ENCODE measurements around the gene MRPS18C. TPM values are rescaled to one million over a fixed set of nuclear protein-coding genes. Genes with fewer than 3 reads are reported as not detected.

MRPS18C gene
- total RNA-seq, 4 donors from 2014 or later = 15.9 to 34.9 (median 18.9) TPM

- no peak for TF ChIP-seq CTCF (IDR thresholded peaks at IDR 0.05; ENCODE audit: low read depth)
Measured at GRCh38 chr4:83438719-83439118, 17.1 kb upstream of the MRPS18C start.

GRCh38 chr4:83440148-83440814 lies 15.6 kb upstream of the MRPS18C start:
- no peak for TF ChIP-seq CTCF (IDR thresholded peaks at IDR 0.05; ENCODE audit: low read depth)

GRCh38 chr4:83440899-83441298 lies 15.0 kb upstream of the MRPS18C start:
- no peak for TF ChIP-seq CTCF (IDR thresholded peaks at IDR 0.05; ENCODE audit: low read depth)

- no peak for TF ChIP-seq CTCF (IDR thresholded peaks at IDR 0.05; ENCODE audit: low read depth)
Measured at GRCh38 chr4:83449009-83449408, 6.8 kb upstream of the MRPS18C start.

GRCh38 chr4:83454686-83455085 lies 1.2 kb upstream of the MRPS18C start:
- TF ChIP-seq CTCF (IDR thresholded peaks at IDR 0.05; ENCODE audit: low read depth) = no peak

- no peak for TF ChIP-seq CTCF (IDR thresholded peaks at IDR 0.05; ENCODE audit: low read depth)
Measured at GRCh38 chr4:83456184-83456501, 285 bp downstream of the MRPS18C start.

GRCh38 chr4:83473423-83473822 lies 17.6 kb downstream of the MRPS18C start:
- no peak for TF ChIP-seq CTCF (IDR thresholded peaks at IDR 0.05; ENCODE audit: low read depth)
